NCI-H1930 (cell line): ENCODE data around the gene ZP3.
"Not testable (repeated sequence)": the region's sequence is repeated elsewhere in the genome, so short reads cannot be mapped to it uniquely, and the experiment has no call there.

Experiments
- DNase-seq, 2 experiments: peaks; one replicate each; lab custom pipeline; 2025; lab: John Stamatoyannopoulos, UW

Gene ZP3

GRCh38 chr7:76424413-76425111 lies at the start of gene ZP3:
ZP3 (plus strand) TSS chr7:76424950; CDS start chr7:76424965, 15 bp downstream.
- no peak for DNase-seq

- DNase-seq: no peak
Observed at GRCh38 chr7:76375251-76375650, 49.5 kb upstream of the ZP3 start.

DNA sequence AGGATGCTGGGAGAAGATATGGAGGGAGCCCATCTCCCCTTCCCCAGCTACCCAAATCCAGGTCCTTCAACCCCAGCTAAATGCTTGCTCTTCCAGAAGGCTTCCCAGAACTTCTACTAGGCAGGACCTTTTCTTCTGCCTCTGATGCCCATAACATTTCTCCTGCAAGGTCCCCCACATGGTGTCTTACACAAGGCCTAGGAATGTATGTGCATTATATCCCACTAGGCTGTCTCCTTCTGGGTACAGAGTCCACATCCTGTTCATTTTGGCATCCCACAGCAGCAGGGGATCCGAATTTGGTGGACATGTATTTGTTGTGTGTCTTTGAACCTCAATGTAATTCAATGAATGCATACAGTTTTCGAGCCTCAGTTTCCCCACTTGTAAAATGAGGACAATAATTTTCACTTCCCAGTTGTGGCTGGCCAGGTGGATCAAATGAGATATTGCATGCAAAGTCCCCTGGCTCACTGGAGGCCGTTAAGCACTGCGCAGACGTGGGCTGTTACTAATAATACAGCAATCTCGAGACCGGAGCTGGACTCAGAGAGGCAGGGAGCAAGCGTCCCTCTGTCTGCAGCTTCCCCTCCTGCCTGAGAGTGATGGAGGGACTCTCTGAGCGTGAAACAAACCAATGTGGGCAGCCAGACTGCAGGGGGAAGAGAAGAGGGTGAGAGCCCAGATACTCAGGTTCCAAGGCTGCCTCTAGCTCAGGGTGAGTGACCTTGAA lies 47.4 kb upstream of the ZP3 start:
- DNase-seq: no peak

DNA sequence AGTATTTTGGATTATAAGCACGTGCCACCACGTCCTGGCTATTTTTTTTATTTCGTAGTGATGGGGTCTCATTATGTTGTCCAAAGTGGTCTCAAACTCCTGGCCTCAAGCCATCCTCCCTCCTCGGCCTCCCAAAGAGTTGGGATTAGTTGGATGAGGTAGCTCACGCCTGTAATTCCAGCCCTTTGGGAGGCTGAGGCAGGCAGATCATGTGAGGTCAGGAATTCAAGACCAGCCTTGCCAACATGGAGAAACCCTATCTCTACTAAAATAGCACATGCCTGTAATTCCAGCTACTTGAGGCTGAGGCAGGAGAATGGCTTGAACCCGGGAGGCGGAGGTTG lies 44.2 kb upstream of the ZP3 start:
- DNase-seq: no peak

DNA sequence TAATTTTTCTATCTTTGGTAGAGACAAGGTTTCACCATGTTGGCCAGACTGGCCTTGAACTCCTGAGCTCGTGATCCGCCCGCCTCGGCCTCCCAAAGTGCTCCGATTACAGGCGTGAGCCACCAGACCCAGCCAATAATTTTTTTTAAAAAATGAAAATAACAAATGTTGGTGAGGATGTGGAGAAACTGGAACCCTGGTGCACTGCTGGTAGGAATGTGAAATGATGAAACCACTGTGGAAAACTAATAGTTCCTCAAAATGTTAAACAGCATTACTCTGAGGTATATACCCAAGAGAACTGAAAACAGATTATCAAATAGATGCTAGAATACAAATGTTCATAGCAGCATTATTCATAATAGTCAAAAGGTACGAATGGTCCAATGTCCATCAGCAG lies 42.9 kb upstream of the ZP3 start:
- DNase-seq: no peak

- DNase-seq: peak; percentile 45 to 56
Observed at GRCh38 chr7:76383089-76383944, 41.4 kb upstream of the ZP3 start.

DNA sequence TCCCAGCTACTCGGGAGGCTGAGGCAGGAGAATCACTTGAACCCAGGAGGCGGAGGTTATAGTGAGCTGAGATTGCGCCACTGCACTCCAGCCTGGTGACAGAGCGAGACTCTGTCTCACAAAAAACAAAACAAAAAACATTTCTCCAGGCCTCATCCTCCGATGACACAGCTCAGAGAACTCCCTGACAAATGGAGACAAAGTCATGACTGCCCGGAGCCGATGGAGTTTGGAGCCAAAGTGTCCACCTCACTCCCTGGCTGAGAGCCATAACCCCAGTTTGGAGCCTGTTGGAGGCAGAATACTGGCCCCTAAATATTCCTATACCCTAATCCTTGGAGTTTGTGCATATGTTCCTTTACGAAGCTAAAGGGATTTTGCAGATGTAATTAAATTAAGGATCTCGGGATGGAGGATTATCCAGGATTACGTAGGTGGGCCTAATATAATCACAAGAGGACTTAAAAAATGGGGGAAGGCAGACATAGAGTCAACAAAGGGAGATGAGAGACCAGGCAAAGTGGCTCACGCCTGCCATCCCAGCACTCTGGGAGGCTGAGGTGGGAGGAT lies 38.0 kb upstream of the ZP3 start:
- no peak for DNase-seq

- DNase-seq: not testable (repeated sequence)
Observed at GRCh38 chr7:76387789-76388188, 37.0 kb upstream of the ZP3 start.

DNA sequence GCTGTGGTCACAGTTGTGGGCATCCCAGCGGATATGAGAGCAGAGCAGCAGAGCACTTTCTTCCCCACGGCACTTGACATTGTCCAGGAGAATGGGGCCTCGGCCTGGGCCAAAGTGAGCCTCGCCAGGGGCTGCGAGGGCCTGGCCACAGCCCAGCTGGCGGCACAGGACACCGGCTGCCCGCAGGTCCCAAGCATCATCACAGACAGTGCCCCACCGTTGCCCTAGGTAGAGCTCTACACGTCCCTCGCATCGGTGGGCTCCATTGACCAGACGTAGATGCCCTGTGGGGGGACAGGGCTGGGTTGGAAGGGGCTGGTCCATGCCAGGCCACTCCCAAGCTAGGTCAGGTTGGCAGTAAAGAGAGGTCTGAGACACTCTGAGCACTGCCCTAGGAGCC lies 34.7 kb upstream of the ZP3 start:
- DNase-seq: no peak

DNA sequence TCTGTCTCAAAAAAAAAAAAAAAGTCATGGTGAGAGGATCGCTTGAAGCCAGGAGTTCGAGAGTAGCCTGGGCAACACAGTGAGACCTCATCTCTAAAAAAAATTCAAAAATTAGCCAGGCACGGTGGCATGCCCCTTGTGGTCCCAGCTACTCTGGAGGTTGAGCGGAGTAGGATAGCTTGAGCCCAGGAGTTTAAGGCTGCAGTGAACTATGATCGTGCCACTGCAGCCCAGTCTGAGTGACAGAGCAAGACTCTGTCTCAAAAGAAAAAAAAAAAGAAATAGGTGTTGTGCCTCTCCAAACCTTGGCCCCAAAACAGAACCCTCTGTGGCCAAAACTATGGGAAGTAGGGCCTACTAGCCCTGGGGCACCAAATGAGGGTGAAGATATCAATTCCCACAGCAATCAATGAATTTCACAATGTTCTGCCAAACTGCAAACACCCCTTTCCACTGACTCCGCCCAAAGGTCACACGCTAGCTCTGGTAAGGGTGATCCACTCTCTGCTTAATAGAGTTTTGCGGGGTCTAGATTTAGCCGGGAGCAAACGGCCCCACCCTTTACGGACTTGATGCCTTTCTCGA lies 32.1 kb upstream of the ZP3 start:
- no peak for DNase-seq

DNA sequence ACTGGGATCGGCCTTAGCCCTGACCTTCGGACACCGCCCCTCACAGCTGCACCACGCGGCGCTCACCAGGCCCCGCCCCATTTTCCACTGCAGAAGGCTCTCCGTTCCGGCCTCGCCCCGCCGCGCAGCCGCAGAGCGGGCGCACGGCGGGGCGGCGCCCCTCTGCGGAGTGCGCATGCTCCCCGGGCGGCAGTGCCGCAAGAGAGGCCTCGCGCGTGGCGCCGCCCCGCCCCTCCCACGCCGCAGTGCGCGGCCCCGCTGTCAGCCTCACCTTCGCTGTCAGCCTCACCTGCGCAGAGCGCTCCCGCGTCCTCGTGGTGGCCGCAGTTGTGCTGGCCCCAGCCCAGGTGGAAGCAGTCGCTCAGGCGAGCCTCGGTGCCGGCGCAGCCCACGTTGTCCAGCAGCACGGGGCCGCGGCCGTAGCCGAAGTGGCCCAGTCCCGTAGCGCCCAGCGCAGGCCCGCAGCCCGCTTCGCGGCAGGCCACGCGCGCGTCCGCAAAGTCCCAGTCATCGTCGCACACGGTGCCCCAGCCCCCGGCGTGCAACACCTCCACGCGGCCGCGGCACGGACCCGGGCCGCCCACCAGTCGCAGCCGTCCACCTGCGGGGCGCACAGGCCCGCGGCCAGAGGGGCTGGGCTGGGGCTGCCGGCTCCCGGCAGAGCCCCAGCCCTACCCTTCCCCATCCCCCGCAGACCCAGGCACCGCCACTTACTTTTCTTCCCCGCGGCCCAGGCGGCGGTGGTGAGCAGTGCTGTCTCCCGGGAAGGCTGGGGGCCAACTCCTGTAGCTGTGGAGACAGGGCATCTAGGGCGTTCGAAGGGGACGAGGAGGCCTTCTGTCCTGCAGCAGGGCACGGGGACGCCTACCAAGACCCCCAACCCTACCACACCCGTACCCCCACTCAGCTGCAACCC lies 31.4 kb upstream of the ZP3 start:
- peak; percentile 91 to 96 for DNase-seq

GRCh38 chr7:76394957-76395356 lies 29.8 kb upstream of the ZP3 start:
- DNase-seq: no peak

DNA sequence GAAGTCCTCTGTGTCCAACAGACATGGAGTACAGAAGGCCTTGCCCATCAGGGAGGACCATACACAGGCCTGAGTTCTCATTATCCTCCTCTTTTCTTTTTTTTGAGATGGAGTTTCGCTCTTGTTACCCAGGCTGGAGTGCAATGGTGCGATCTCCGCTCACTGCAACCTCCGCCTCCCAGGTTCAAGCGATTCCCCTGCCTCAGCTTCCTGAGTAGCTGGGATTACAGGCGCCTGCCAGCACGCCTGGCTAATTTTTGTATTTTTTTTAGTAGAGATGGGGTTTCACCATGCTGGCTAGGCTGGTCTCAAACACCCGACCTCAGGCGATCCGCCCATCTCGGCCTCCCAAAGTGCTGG lies 29.2 kb upstream of the ZP3 start:
- not testable (repeated sequence) for DNase-seq

DNA sequence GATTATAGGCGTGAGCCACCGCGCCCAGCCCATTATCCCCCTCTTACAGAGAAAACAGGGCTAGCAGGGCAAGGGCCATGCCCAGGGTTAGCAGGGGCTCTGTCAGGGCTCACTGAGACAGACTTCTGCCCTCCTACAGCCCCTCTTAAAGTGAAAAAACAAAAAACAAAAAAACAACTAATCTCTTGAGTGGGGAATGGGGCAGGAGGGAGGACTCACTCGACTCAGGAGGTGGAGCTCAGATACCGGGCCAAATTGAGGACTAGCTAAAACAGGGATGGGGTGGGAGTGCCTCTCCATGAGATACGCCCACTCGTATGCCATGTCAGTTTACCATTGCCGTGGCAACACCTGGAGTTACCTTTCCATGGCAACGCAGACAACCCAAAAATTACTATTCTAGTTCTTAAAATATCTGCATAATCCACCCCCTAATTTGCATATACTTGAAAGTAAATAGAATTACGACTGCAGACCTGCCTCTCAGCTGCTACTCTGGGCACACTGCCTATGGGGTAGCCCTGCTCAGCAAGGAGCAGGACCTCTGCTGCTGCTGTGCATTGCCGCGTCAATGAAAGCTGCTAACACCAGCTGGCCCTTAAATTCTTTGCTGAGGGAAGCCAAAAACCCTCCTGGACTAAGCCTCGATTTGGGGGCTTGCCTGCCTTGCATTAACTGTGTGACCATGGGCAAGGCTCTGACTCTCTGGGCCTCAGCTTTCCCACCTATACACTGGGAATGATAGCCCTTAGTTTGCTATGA lies 28.6 kb upstream of the ZP3 start:
- DNase-seq: no peak

GRCh38 chr7:76396864-76397263 lies 27.9 kb upstream of the ZP3 start:
- DNase-seq: no peak

DNA sequence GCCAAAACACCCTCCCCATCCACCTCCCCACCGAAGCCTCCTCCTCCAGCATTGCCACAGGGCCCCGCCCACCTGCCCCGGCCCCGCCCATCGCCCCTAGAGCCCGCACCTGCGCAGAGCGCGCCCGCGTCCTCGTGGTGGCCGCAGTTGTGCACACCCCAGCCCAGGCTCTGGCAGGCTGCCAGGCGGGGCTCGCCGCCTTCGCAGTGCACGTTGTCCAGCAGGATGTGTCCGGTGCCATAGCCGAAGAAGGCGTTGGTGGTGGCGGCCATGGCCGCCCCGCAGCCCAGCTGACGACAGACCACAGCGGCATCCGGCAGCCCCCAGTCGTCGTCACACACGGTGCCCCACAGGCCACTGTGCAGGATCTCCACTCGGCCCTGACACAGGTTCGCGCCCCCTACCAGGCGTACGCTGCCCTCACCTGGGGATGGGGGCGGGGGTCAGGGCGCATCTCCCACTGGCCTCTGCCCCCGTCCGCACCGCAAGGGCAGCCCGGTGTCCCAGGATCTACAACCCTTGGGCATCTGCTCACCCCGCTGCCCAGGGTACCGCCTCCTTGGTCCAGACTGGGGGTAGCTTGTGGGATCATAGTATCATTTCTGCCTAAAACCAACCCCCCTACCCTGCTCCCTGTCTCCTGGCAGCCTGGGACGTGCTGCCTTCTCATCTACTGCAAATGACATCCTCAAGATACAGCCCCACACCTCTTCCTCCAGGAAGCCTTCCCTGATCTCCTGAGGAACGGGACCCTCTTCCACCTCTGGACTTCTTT lies 27.2 kb upstream of the ZP3 start:
- DNase-seq: peak; percentile 71 to 81

DNA sequence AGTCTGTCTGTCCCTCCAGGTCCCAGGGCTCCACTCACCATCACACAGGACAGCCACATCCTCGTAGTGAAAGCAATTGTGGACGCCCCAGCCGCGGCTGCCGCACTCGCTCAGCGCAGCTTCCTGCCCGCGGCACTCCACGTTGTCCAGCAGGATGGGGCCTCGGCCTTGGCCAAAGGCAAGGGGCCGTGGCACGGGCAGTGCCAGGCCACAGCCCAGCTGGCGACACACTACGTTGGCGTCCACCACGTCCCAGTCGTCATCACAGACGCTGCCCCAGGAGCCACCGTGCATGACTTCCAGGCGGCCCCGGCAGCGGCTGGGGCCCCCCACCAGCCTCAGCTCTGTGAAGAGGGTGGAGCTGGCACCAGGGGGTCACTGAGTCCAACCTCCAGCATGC lies 24.5 kb upstream of the ZP3 start:
- no peak for DNase-seq

DNA sequence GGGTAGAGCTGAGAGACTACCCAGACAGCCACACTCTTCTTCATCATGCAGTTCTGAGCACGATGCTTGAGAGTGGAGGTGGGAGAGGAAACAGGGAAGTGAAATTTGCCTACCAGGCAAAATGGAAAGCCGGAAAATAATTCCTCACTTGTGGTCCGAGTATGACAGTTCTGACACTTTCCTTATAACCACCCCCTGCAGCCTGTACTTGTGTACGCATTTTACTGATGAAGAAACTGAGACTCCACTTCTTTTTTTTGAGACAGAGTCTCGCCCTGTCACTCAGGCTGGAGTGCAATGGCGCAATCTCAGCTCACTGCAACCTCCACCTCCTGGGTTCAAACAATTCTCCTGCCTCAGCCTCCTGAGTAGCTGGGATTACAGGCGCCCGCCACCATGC lies 21.7 kb upstream of the ZP3 start:
- not testable (repeated sequence) for DNase-seq

DNA sequence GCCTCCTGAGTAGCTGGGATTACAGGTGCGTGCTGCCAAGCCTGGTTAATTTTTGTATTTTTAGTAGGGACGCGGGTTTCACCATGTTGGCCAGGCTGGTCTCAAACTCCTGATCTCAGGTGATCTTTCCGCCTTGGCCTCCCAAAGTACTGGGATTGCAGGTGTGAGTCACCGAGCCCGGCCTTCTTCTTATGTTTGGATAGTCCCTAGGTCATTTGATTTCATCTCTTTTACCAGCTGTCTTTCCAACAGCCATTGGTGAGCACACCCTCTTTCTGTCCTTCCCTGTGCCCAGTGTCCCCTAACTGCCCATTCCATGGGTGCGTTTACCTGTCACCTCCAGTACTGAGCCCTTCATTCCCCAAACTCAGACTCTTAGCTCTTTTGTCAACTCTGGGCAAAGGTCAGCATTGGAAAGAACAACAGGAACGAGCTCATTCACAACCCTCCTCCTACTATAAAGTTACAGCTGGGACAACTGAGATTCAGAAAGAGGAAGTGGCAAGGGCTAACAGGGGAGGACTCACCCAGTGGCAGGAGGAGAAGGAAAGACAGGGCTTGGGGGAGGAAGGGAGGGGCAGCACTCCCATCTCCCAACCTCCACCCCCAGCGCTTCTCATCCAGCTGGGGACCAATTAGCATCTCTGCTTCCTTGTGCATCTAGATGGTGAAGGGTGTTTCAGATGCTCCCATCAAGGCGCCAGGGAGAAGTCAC lies 20.8 kb upstream of the ZP3 start:
- DNase-seq: no peak
